Spleen (tissue), 11 donors: ENCODE measurements around the gene RBBP8. TPM values are rescaled to one million over a fixed set of nuclear protein-coding genes. Genes with fewer than 3 reads are reported as not detected.

Source experiments
- DNase-seq: peaks from one replicate; pipeline ENCODE4 v3.0.0-alpha.2; 2020
- H3K27ac ChIP-seq, 8 donors: fragments of 200-600 bp; sonication (generic) in 7 of 8; 1 replicate in 4 of 8; 2 replicates in 4 of 8; pipeline versions ENCODE4 v1.5.0 to v1.8.0; 2016 to 2021; ENCODE audit warnings: inconsistent platforms in 4 of 8, mild to moderate bottlenecking in 4 of 8, moderate library complexity in 1 of 8
- H3K27me3 ChIP-seq, 7 donors: fragments of 200-600 bp; sonication (generic) in 6 of 7; replicated peaks in 1 of 7; 1 replicate in 4 of 7; 2 replicates in 3 of 7; pipeline versions ENCODE4 v1.5.0 to v1.8.0; 2016 to 2021; ENCODE audit warnings: inconsistent platforms in 3 of 7, mild to moderate bottlenecking in 1 of 7
- H3K36me3 ChIP-seq, 6 donors: fragments of 200-600 bp; sonication (generic) in 5 of 6; 1 replicate in 4 of 6; 2 replicates in 2 of 6; pipeline versions ENCODE4 v1.5.0 to v1.8.0; 2016 to 2021; ENCODE audit warnings: inconsistent platforms in 2 of 6
- H3K4me1 ChIP-seq, 6 donors: fragments of 200-600 bp; sonication (generic) in 5 of 6; 1 replicate in 3 of 6; 2 replicates in 3 of 6; pipeline versions ENCODE4 v1.5.0 to v1.8.0; 2016 to 2021; ENCODE audit warnings: inconsistent platforms in 3 of 6
- H3K4me3 ChIP-seq, 8 donors: fragments of 200-600 bp; sonication (generic) in 7 of 8; 1 replicate in 4 of 8; 2 replicates in 4 of 8; pipeline versions ENCODE4 v1.5.0 to v1.8.0; 2016 to 2021; ENCODE audit warnings: inconsistent platforms in 4 of 8, mild to moderate bottlenecking in 4 of 8, moderate library complexity in 2 of 8
- H3K9me3 ChIP-seq, 8 donors: fragments of 200-600 bp; sonication (generic) in 7 of 8; 1 replicate in 4 of 8; 2 replicates in 4 of 8; pipeline versions ENCODE4 v1.5.0 to v1.8.0; 2016 to 2021; ENCODE audit warnings: inconsistent platforms in 4 of 8
- POLR2A ChIP-seq, 3 donors: fragments of 450-650 bp; IDR thresholded peaks; one replicate each; pipeline ENCODE4 v1.5.1; 2017; ENCODE audit warnings: antibody characterized with exemption in 3 of 3, mild to moderate bottlenecking in 1 of 3
- POLR2AphosphoS5 ChIP-seq, 3 donors: sonication (generic); formaldehyde crosslinking; IDR thresholded peaks; one replicate each; pipeline ENCODE4 v1.5.1; 2017; ENCODE audit warnings: antibody characterized with exemption in 3 of 3
- WGBS, 5 donors: extraction: QIAGEN DNeasy Blood & Tissue Kit in 3 of 5; methylation state at CpG; one replicate each; pipeline versions ENCODE4 v1.1.5 to v1.1.7; 2013 to 2018; 5-methylcytosine and 5-hydroxymethylcytosine counted together
- intact Hi-C: fragments of 100-400 bp; cut with DNase I; formaldehyde crosslinking; loops from one replicate; pipeline ENCODE4 v1.15.0; 2023; ENCODE audit warnings: low total_unique reads
- polyA plus RNA-seq, 3 donors: library from polyadenylated mRNA; stranded (reverse); fragments of 200-250 nt; gene quantifications; one replicate each; pipeline ENCODE4 v1.2.1, GENCODE V29; 2013
- total RNA-seq, 7 donors: library from RNA; depleted of rRNA in 3 of 7; stranded (reverse); fragments of >200 nt in 3 of 7; fragmentation: NEBNext Ultra II Directional in 4 of 7; extraction: Animal tissue kit (Norgen Biotek cat#: 25700) in 4 of 7; gene quantifications; one replicate each; pipeline versions ENCODE4 v1.1.0 to v1.2.1, GENCODE V29; 2016 to 2021
- TF ChIP-seq, protein P1 (sequence below), 11 experiments: fragments of 200-600 bp in 7 of 11; fragments of 450-650 bp in 4 of 11; sonication (generic) in 4 of 11; IDR thresholded peaks in 8 of 11; conservative IDR thresholded peaks in 3 of 11; 1 replicate in 7 of 11; 2 replicates in 4 of 11; pipeline versions ENCODE4 v1.4.0 to v1.8.0; 2016 to 2021; ENCODE audit warnings: antibody characterized with exemption in 11 of 11, inconsistent platforms in 4 of 11, mild to moderate bottlenecking in 1 of 11
- donor health status: healthy with polysubstance abuse.
- donor health status: DM: no; HTN: no; CAD: no; lungs with moderate emphysema.
- donor health status: DM: no; HTN: no; CAD: no.
- donor health status: Bipolar disorder and iron deficiency.
- donor health status: healthy.
- donor health status: DM: no; HTN: no; CAD: no.
- donor health status: DM: yes; HTN: yes; CAD: no.

Gene RBBP8
- total and polyA plus RNA-seq, 10 donors: 10.6 to 21.4 (median 16.4) TPM

- Histone ChIP-seq H3K4me3 (peak overlapping the region in 1 of 8 donors; percentile 28), H3K27me3 (no peaks in the 10 kb centered on the region)
- intact Hi-C loops: no loop called here
Measured at GRCh38 chr18:23069481-23069880, 136.4 kb downstream of the RBBP8 start.

DNA sequence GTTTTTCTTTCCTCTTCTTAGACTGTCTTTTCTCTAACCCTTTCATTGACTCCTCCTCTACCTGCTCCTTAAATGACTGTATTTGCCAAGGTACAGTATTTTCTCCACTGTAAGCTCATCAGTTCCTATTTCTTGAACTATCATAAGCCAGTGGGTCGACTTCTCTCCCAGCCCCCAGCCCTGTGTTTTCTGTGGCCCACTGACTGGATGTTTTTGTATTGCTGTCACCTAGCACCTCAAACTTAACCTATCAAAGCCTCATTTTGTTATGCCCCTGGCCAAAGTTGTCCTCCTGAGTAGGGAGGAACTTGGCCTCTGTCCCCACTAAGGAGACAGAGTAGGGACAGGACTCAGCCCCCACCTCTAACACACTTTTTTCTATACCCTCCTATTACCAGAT is 136.8 kb downstream of the RBBP8 start:
- TF ChIP-seq POLR2AphosphoS5 (IDR thresholded peaks at IDR 0.05): no peak
- no peak for TF ChIP-seq POLR2A (IDR thresholded peaks at IDR 0.05)
- TF ChIP-seq, protein P1, sequence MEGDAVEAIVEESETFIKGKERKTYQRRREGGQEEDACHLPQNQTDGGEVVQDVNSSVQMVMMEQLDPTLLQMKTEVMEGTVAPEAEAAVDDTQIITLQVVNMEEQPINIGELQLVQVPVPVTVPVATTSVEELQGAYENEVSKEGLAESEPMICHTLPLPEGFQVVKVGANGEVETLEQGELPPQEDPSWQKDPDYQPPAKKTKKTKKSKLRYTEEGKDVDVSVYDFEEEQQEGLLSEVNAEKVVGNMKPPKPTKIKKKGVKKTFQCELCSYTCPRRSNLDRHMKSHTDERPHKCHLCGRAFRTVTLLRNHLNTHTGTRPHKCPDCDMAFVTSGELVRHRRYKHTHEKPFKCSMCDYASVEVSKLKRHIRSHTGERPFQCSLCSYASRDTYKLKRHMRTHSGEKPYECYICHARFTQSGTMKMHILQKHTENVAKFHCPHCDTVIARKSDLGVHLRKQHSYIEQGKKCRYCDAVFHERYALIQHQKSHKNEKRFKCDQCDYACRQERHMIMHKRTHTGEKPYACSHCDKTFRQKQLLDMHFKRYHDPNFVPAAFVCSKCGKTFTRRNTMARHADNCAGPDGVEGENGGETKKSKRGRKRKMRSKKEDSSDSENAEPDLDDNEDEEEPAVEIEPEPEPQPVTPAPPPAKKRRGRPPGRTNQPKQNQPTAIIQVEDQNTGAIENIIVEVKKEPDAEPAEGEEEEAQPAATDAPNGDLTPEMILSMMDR (IDR thresholded peaks at IDR 0.05 in 8 of 11, conservative IDR thresholded peaks at IDR 0.05 in 3 of 11): no peak
- peak overlapping the region in 3 of 8 donors; percentile 36 to 73 (median 38) for H3K27ac ChIP-seq
- no peaks in the 10 kb centered on the region for H3K36me3 ChIP-seq
- DNase-seq: no peak
- H3K27me3 ChIP-seq: no peaks in the 10 kb centered on the region
- H3K4me1 ChIP-seq: peaks cover 3 to 74% (median 43%) of the 10 kb centered on the region in 6 donors
- intact Hi-C loops: no loop called here
- H3K9me3 ChIP-seq: no peaks in the 10 kb centered on the region
- 59 to 76% (median 64%) methylated on average over 1 of the region's 1 CpG for WGBS, 5 donors
- H3K4me3 ChIP-seq: no peak overlapping the region

More at GRCh38 chr18:23069481-23069880, 136.4 kb downstream of the RBBP8 start:
- H3K4me1 ChIP-seq: peaks cover 3 to 74% (median 43%) of the 10 kb centered on the region in 6 donors
- 45 to 69% (median 49%) methylated on average over 10 of the region's 10 CpGs for WGBS, 5 donors
- H3K9me3 ChIP-seq: no peaks in the 10 kb centered on the region
- H3K36me3 ChIP-seq: no peaks in the 10 kb centered on the region
- DNase-seq: no peak
- TF ChIP-seq POLR2A (IDR thresholded peaks at IDR 0.05): no peak
- TF ChIP-seq POLR2AphosphoS5 (IDR thresholded peaks at IDR 0.05): no peak
- TF ChIP-seq, protein P1 (IDR thresholded peaks at IDR 0.05 in 8 of 11, conservative IDR thresholded peaks at IDR 0.05 in 3 of 11): no peak
- H3K27ac ChIP-seq: peak overlapping the region in 5 of 8 donors; percentile 32 to 73 (median 48)

- peak; percentile 93 for DNase-seq
- no peaks in the 10 kb centered on the region for H3K9me3 ChIP-seq
- H3K4me1 ChIP-seq: peaks cover 3 to 74% (median 43%) of the 10 kb centered on the region in 6 donors
- no peaks in the 10 kb centered on the region for H3K36me3 ChIP-seq
- H3K27me3 ChIP-seq: no peaks in the 10 kb centered on the region
- peak overlapping the region in 1 of 8 donors; percentile 22 for H3K4me3 ChIP-seq
- intact Hi-C loops: no loop called here
- 19 to 40% (median 29%) methylated on average over 5 of the region's 5 CpGs for WGBS, 5 donors
- peak in 2 of 3 donors; percentile 61 to 63 for TF ChIP-seq POLR2AphosphoS5 (IDR thresholded peaks at IDR 0.05)
- TF ChIP-seq, protein P1 (IDR thresholded peaks at IDR 0.05 in 8 of 11, conservative IDR thresholded peaks at IDR 0.05 in 3 of 11): no peak
- H3K27ac ChIP-seq: peak overlapping the region in 5 of 8 donors; percentile 1 to 76 (median 44)
Measured at GRCh38 chr18:23071285-23071684, 138.2 kb downstream of the RBBP8 start.

GRCh38 chr18:23072079-23072478 is 139.0 kb downstream of the RBBP8 start:
- H3K4me3 ChIP-seq: no peak overlapping the region
- no peaks in the 10 kb centered on the region for H3K27me3 ChIP-seq
- no peaks in the 10 kb centered on the region for H3K36me3 ChIP-seq
- intact Hi-C loops: no loop called here
- peaks cover 3 to 73% (median 43%) of the 10 kb centered on the region in 6 donors for H3K4me1 ChIP-seq
- H3K27ac ChIP-seq: peak overlapping the region in 3 of 8 donors; percentile 44 to 76 (median 63)
- WGBS, 5 donors: 73 to 88% (median 84%) methylated on average over 9 of the region's 9 CpGs
- no peak for DNase-seq
- no peaks in the 10 kb centered on the region for H3K9me3 ChIP-seq
- TF ChIP-seq POLR2A (IDR thresholded peaks at IDR 0.05) (no peak), POLR2AphosphoS5 (IDR thresholded peaks at IDR 0.05) (no peak)
- TF ChIP-seq, protein P1 (IDR thresholded peaks at IDR 0.05 in 8 of 11, conservative IDR thresholded peaks at IDR 0.05 in 3 of 11): no peak
